HepG2 (cell line): ENCODE measurements around the gene OSGIN1. TPM values are rescaled to one million over a fixed set of nuclear protein-coding genes. Genes with fewer than 3 reads are reported as not detected.
A peak's percentile ranks its signal among the peaks of the same experiment; 100 is the strongest.

ENCODE experiments used
- ATAC-seq: fragments of 200-7000 bp; cut with Tn5 transposase; 3 replicates; pipeline ENCODE4 v1.9.1; 2020; ENCODE audit warnings: mild to moderate bottlenecking, moderate library complexity
- BruUV-seq: library from RNA; stranded (reverse); fragments of 400-500 nt; replicated peaks from 2 replicates; lab custom pipeline; 2021; lab: Mats Ljungman, UMichigan
- CTCF ChIA-PET: fragments of 300-600 bp; formaldehyde crosslinking; extraction: SDS; loops from one replicate; lab custom pipeline; 2021; ENCODE audit warnings: low total read pairs, inconsistent platforms, low intra/inter-chr PET ratio; lab: Yijun Ruan, JAX
- POLR2A ChIA-PET: fragments of 350-600 bp; sonication (Branson Sonifier 250); formaldehyde crosslinking; loops from one replicate; lab custom pipeline; 2020; ENCODE audit warnings: antibody characterized with exemption, inconsistent platforms; lab: Yijun Ruan, JAX
- DNase-seq: peaks from one replicate; pipeline ENCODE4 v3.0.0-alpha.2; 2015; ENCODE audit warnings: low spot score
- FAIRE-seq: peaks from 3 replicates; lab custom pipeline; 2011; peaks lifted over from hg19 to GRCh38; lab: Jason Lieb, UNC
- H2AFZ ChIP-seq: one replicate; pipeline ENCODE4 v1.6.1; 2011; ENCODE audit warnings: low read length, inconsistent platforms
- H3K27ac ChIP-seq: fragments of 300-600 bp; 3 replicates; pipeline ENCODE4 v1.8.0; 2011; ENCODE audit warnings: mixed run types, mild to moderate bottlenecking, mixed read lengths, low read length, inconsistent platforms; ENCODE audit not compliant: insufficient read depth; ENCODE audit errors: extremely low read length
- H3K27me3 ChIP-seq, 2 experiments: fragments of 200-600 bp in 1 of 2; 2 replicates in 1 of 2; 3 replicates in 1 of 2; pipeline versions ENCODE4 v1.6.0 to v1.8.0; 2011; ENCODE audit warnings: low read length in 2 of 2, mild to moderate bottlenecking in 2 of 2, moderate library complexity in 2 of 2, inconsistent platforms in 1 of 2; ENCODE audit not compliant: insufficient read depth in 2 of 2, control insufficient read depth in 1 of 2
- H3K36me3 ChIP-seq, 2 experiments: fragments of 200-600 bp in 1 of 2; replicated peaks in 1 of 2; 2 replicates in 1 of 2; 3 replicates in 1 of 2; pipeline versions ENCODE4 v1.5.1 to v1.8.0; 2011; ENCODE audit warnings: low read length in 2 of 2, inconsistent platforms in 1 of 2; ENCODE audit not compliant: insufficient read depth in 2 of 2, control insufficient read depth in 1 of 2
- H3K4me1 ChIP-seq: 2 replicates; pipeline ENCODE4 v1.5.1; 2012; ENCODE audit warnings: low read length, inconsistent platforms; ENCODE audit not compliant: insufficient read depth
- H3K4me2 ChIP-seq: 2 replicates; pipeline ENCODE4 v1.6.0; 2011; ENCODE audit warnings: low read depth, low read length, inconsistent platforms
- H3K4me3 ChIP-seq, 3 experiments: fragments of 200-600 bp in 1 of 3; sonication (generic), shearing (Covaris generic) in 1 of 3; replicated peaks in 1 of 3; 2 replicates each; pipeline ENCODE4 v1.5.1; 2011 to 2016; ENCODE audit warnings: low read length in 3 of 3, inconsistent platforms in 2 of 3, low read depth in 2 of 3, mild to moderate bottlenecking in 2 of 3, control low read depth in 1 of 3, mixed read lengths in 1 of 3; ENCODE audit not compliant: insufficient read depth in 1 of 3
- H3K79me2 ChIP-seq: one replicate; pipeline ENCODE4 v1.6.1; 2011; ENCODE audit warnings: low read length, inconsistent platforms; ENCODE audit not compliant: insufficient read depth
- H3K9ac ChIP-seq: 2 replicates; pipeline ENCODE4 v1.6.0; 2011; ENCODE audit warnings: mild to moderate bottlenecking, low read depth, low read length, inconsistent platforms; ENCODE audit not compliant: insufficient read depth
- H3K9me3 ChIP-seq: 2 replicates; pipeline ENCODE4 v1.5.1; 2012; ENCODE audit warnings: mild to moderate bottlenecking, low read length
- H4K20me1 ChIP-seq: 2 replicates; pipeline ENCODE4 v1.6.0; 2011; ENCODE audit warnings: inconsistent platforms, mild to moderate bottlenecking, low read length, moderate library complexity; ENCODE audit not compliant: insufficient read depth
- AGO2 ChIP-seq: fragments of 200-400 bp; formaldehyde crosslinking; optimal IDR thresholded peaks from 2 replicates; pipeline ENCODE3; 2017; ENCODE audit warnings: mild to moderate bottlenecking, low read depth, low read length, moderate library complexity
- CENPX ChIP-seq: sonication (generic); formaldehyde crosslinking; IDR thresholded peaks from 2 replicates; pipeline ENCODE4 v1.9.0; 2021; ENCODE audit warnings: mild to moderate bottlenecking, missing genetic modification reagents, moderate library complexity
- EED ChIP-seq: sonication (generic); formaldehyde crosslinking; IDR thresholded peaks from 2 replicates; pipeline ENCODE4 v1.5.0; 2020; ENCODE audit warnings: mild to moderate bottlenecking, missing genetic modification reagents
- KMT2A ChIP-seq: sonication (generic); formaldehyde crosslinking; IDR thresholded peaks from 2 replicates; pipeline ENCODE4 v1.4.0; 2020; ENCODE audit warnings: missing genetic modification reagents
- MATR3 ChIP-seq: sonication (generic); formaldehyde crosslinking; IDR thresholded peaks from 2 replicates; pipeline ENCODE4 v1.4.0; 2020; ENCODE audit warnings: missing genetic modification reagents
- ONECUT2 ChIP-seq: sonication (generic); formaldehyde crosslinking; IDR thresholded peaks from 2 replicates; pipeline ENCODE4 v1.4.0; 2020; ENCODE audit warnings: missing genetic modification reagents
- POLR2A ChIP-seq, 2 experiments: IDR thresholded peaks; 2 replicates each; pipeline ENCODE4 v1.6.1; 2011; ENCODE audit warnings: low read depth in 2 of 2, low read length in 2 of 2, mild to moderate bottlenecking in 1 of 2, moderate library complexity in 1 of 2; ENCODE audit not compliant: insufficient read depth in 1 of 2
- RBFOX2 ChIP-seq: fragments of 200-400 bp; formaldehyde crosslinking; IDR thresholded peaks from 2 replicates; pipeline ENCODE4 v1.6.1; 2017; ENCODE audit warnings: low read depth, mild to moderate bottlenecking, low read length
- RBM22 ChIP-seq: fragments of 200-400 bp; formaldehyde crosslinking; optimal IDR thresholded peaks from 2 replicates; pipeline ENCODE3; 2017; ENCODE audit warnings: mild to moderate bottlenecking, low read length, moderate library complexity
- SMAD1 ChIP-seq: sonication (generic); formaldehyde crosslinking; IDR thresholded peaks from 2 replicates; pipeline ENCODE4 v1.4.0; 2020; ENCODE audit warnings: missing genetic modification reagents, low read depth, mild to moderate bottlenecking, borderline replicate concordance
- ZMYM3 ChIP-seq: sonication (generic); formaldehyde crosslinking; IDR thresholded peaks from 2 replicates; pipeline ENCODE4 v1.5.1; 2020; ENCODE audit warnings: mild to moderate bottlenecking, missing genetic modification reagents
- ZNF230 ChIP-seq: sonication (generic); formaldehyde crosslinking; IDR thresholded peaks from 2 replicates; pipeline ENCODE4 v1.4.0; 2020; ENCODE audit warnings: mild to moderate bottlenecking, missing genetic modification reagents
- ZNF253 ChIP-seq: sonication (generic); formaldehyde crosslinking; IDR thresholded peaks from 2 replicates; pipeline ENCODE4 v1.8.0; 2022; ENCODE audit warnings: mild to moderate bottlenecking, missing genetic modification reagents, borderline replicate concordance
- ZNF383 ChIP-seq: sonication (generic); formaldehyde crosslinking; IDR thresholded peaks from 2 replicates; pipeline ENCODE4 v1.4.0; 2020; ENCODE audit warnings: missing genetic modification reagents, mild to moderate bottlenecking, borderline replicate concordance
- ZNF768 ChIP-seq: sonication (generic); formaldehyde crosslinking; IDR thresholded peaks from 2 replicates; pipeline ENCODE4 v1.4.0; 2020; ENCODE audit warnings: missing genetic modification reagents
- WGBS: methylation state at CpG from one replicate; pipeline ENCODE4 v1.1.6; 2017; ENCODE audit warnings: low lambda C conversion rate; 5-methylcytosine and 5-hydroxymethylcytosine counted together
- in situ Hi-C: cut with HindIII; loops from 2 replicates; pipeline ENCODE4 v1.10.0; 2017; ENCODE audit warnings: low pct_unique_long_range_greater_than_20kb; ENCODE audit not compliant: extremely low pct_ligation_motif_present
- intact Hi-C: fragments of 100-400 bp; cut with micrococcal nuclease; formaldehyde crosslinking; loops from one replicate; pipeline ENCODE4 v1.10.0; 2022; ENCODE audit not compliant: unreplicated experiment
- polyA plus RNA-seq, 8 experiments: library from polyadenylated mRNA; depleted of rRNA in 3 of 8; stranded (reverse) in 7 of 8; unstranded in 1 of 8; fragments of >200 nt; fragmentation: Illumina TruSeq in 4 of 8; extraction: Trizol in 4 of 8; gene quantifications; 2 replicates each; pipeline versions ENCODE4 v1.2.1 to v1.2.3, GENCODE V29; 2011 to 2016; ENCODE audit warnings: low read depth in 4 of 8, missing spikeins in 1 of 8, mixed read lengths in 1 of 8; ENCODE audit not compliant: insufficient read depth in 1 of 8
- total RNA-seq, 5 experiments: library from RNA; depleted of rRNA; stranded (reverse); fragments of >200 nt; fragmentation: Illumina TruSeq; extraction: Trizol; gene quantifications; 2 replicates each; pipeline ENCODE4 v1.2.3, GENCODE V29; 2016; ENCODE audit warnings: low read depth in 1 of 5

The OSGIN1 gene
- total and polyA plus RNA-seq, 2 of the 13 experiments (the other 11 are each of a cell fraction or from before 2014, with no cell fraction given), result 20.5 to 27.1 TPM

DNA sequence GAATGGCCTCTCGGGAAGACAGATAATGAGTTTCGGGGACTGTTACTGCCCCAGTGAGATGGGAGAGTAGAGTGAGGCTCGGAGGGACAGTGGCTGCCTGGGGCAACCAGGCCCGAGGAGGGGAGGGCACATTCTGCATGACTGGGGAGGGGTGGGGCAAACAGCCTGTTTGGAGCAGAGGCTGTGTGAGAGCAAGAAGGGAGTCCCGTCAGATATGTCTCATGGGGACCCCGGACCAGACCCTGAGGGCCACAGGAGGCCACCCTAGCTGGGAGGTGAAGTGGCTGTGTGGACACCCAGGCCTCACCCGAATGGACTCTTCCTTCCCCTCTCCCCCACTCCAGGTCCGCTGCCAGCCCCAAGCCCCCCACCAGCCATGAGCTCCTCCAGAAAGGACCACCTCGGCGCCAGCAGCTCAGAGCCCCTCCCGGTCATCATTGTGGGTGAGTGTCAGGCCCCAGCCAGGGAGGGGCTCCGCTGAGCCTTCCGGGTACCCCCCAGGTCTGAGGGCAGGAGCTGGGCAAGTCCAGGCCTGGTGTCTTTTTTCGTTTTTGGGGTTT is 4.3 kb downstream of the OSGIN1 start:
- Histone ChIP-seq H3K4me2 (no peak overlapping the region), H3K79me2 (peaks cover 24% of the 10 kb centered on the region), H3K4me3 (no peak overlapping the region), H3K27me3 (no peaks in the 10 kb centered on the region; a peak in 1 of 5 replicates), H3K9ac (no peak overlapping the region), H3K27ac (no peak overlapping the region), H3K36me3 (peaks cover 43 to 68% of the 10 kb centered on the region in 2 experiments), H3K9me3 (no peaks in the 10 kb centered on the region), H4K20me1 (peaks cover 37% of the 10 kb centered on the region), H2AFZ (no peak overlapping the region), H3K4me1 (peaks cover 39% of the 10 kb centered on the region)
- in situ Hi-C loops (loop anchor here (5.0 to 25.0 kb wide), 2 partner anchors 85 to 230 kb away; partner anchors contain the start of genes ADAD2, SLC38A8 and TAF1C), intact Hi-C loops (loop anchor here (10.0 kb wide), 1 partner anchor 133 kb away; no protein-coding TSS in a partner anchor)
- no peak for ATAC-seq
- POLR2A ChIA-PET, result interaction anchor here (1.0 kb wide), 2 partner anchors 23 to 87 kb away, joined by 3 to 8 read pairs; no protein-coding TSS in a partner anchor
- 96% methylated on average over 12 of the region's 14 CpGs for WGBS
- no TSS peak for BruUV-seq
- peak; percentile 2; the same call in 1 of the 2 replicates for TF ChIP-seq ZMYM3 (CRISPR knock-in tag)
- 0 out of 2 replicates have a peak, but pooled peaks have one; percentile 2 for TF ChIP-seq ZNF253 (CRISPR knock-in tag)
- TF ChIP-seq AGO2, result peak; percentile 1
- no peak for TF ChIP-seq KMT2A (CRISPR knock-in tag)
- 0 out of 4 replicates have a peak, but pooled peaks of 1 of the 2 experiments have one; percentile 38 for TF ChIP-seq POLR2A (IDR thresholded peaks at IDR 0.05; ENCODE audit: insufficient read depth in 1 of 2, low read depth in 2 of 2, low read length in 2 of 2)
- no peak for TF ChIP-seq SMAD1
- FAIRE-seq, result no peak
- no peak for DNase-seq
- CTCF ChIA-PET, result interaction anchor here (1.0 to 5.5 kb wide), 5 partner anchors 30 to 527 kb away, joined by 3 to 53 read pairs (median 25); no protein-coding TSS in a partner anchor

DNA sequence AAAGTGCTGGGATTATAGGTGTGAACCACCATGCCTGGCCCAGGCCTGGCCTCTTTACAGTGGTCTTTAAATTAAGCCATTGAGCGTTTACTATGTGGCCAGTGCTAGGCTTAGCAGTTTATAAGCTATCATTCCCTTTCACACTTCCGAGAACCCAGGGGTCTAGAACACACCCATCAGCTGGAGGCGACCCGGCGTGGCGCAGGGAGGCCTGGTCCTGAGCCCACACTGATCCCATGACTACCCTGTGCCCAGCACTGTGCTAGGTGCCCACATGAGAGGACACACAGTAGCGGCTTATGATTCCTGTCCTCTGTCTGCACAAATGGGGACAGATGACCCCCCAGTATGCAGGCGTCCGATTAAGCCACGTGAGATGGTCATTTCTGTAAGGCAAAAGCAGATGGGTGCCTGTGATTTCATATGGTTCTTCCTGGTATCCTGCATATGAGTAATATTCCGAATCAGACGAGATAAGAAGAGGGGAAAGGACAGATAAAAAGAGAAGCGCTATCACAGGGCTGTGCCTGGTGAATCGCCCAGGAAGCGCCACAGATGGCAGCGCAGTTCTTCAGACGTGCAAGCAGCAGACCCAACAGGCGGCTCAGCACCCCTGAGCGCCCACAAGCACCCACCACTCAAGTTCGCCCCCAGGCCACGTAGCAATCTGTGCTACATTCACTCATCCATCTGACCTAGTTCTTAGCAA is 5.3 kb downstream of the OSGIN1 start:
- H3K9ac ChIP-seq, result no peak overlapping the region
- no peak for FAIRE-seq
- H2AFZ ChIP-seq, result no peak overlapping the region
- intact Hi-C loops, result loop anchor here (10.0 kb wide), 1 partner anchor 133 kb away; no protein-coding TSS in a partner anchor
- no peak for TF ChIP-seq ZNF230 (CRISPR knock-in tag)
- TF ChIP-seq ZNF768 (CRISPR knock-in tag), result peak; percentile 37; the same call in 1 of the 2 replicates
- TF ChIP-seq MATR3 (CRISPR knock-in tag), result no peak
- TF ChIP-seq RBM22, result peak; percentile 17
- TF ChIP-seq CENPX (CRISPR knock-in tag), result no peak
- TF ChIP-seq ONECUT2 (CRISPR knock-in tag), result no peak
- no peak for TF ChIP-seq EED (CRISPR knock-in tag)
- TF ChIP-seq ZNF383 (CRISPR knock-in tag), result no peak
- TF ChIP-seq RBFOX2, result peak; percentile 43; the same call in 1 of the 2 replicates
- TF ChIP-seq, all 625 proteins: peak for 3
- Histone ChIP-seq H3K27ac (no peak overlapping the region), H3K36me3 (peaks cover 48 to 77% of the 10 kb centered on the region in 2 experiments), H3K4me1 (peaks cover 33% of the 10 kb centered on the region), H3K79me2 (peaks cover 24% of the 10 kb centered on the region), H3K9me3 (no peaks in the 10 kb centered on the region), H3K27me3 (no peaks in the 10 kb centered on the region; a peak in 1 of 5 replicates), H3K4me2 (no peak overlapping the region), H3K4me3 (no peak overlapping the region), H4K20me1 (peaks cover 37% of the 10 kb centered on the region)
- ATAC-seq, result no peak
- BruUV-seq, result no TSS peak
- in situ Hi-C loops, result loop anchor here (5.0 to 25.0 kb wide), 2 partner anchors 84 to 229 kb away; partner anchors contain the start of genes ADAD2, SLC38A8 and TAF1C
- POLR2A ChIA-PET, result no interaction called here
- 92% methylated on average over 21 of the region's 21 CpGs for WGBS
- CTCF ChIA-PET, result interaction anchor here (2.0 to 3.2 kb wide), 2 partner anchors 90 to 106 kb away, joined by 11 to 53 read pairs; no protein-coding TSS in a partner anchor
- no peak for DNase-seq
